HepG2 (cell line): Measurements from ENCODE around the gene CDK3. TPM values are rescaled to one million over a fixed set of nuclear protein-coding genes. Genes with fewer than 3 reads are reported as not detected.

Source experiments
- AGO1 ChIP-seq: fragments of 200-400 bp; formaldehyde crosslinking; IDR thresholded peaks from 2 replicates; pipeline ENCODE4 v1.6.1; 2017; ENCODE audit warnings: mild to moderate bottlenecking, low read depth, low read length, moderate library complexity; ENCODE audit not compliant: poor library complexity, severe bottlenecking
- ATF7-NPFF ChIP-seq: sonication (generic); formaldehyde crosslinking; IDR thresholded peaks from 2 replicates; pipeline ENCODE4 v1.8.1; 2023; ENCODE audit warnings: mild to moderate bottlenecking, low read depth, missing genetic modification reagents, moderate library complexity
- FOXM1 ChIP-seq: sonication (generic); formaldehyde crosslinking; IDR thresholded peaks from 2 replicates; pipeline ENCODE4 v1.5.0; 2020; ENCODE audit warnings: missing genetic modification reagents
- HMGXB3 ChIP-seq: sonication (generic); formaldehyde crosslinking; IDR thresholded peaks from 2 replicates; pipeline ENCODE4 v1.4.0; 2020; ENCODE audit warnings: missing genetic modification reagents, borderline replicate concordance
- HNRNPLL ChIP-seq: fragments of 200-400 bp; formaldehyde crosslinking; IDR thresholded peaks from 2 replicates; pipeline ENCODE4 v1.6.1; 2017; ENCODE audit warnings: mild to moderate bottlenecking, low read depth, low read length; ENCODE audit not compliant: poor library complexity, severe bottlenecking
- ISL2 ChIP-seq: sonication (generic); formaldehyde crosslinking; IDR thresholded peaks from 2 replicates; pipeline ENCODE4 v1.5.0; 2020; ENCODE audit warnings: missing genetic modification reagents
- KLF12 ChIP-seq: sonication (generic); formaldehyde crosslinking; IDR thresholded peaks from 2 replicates; pipeline ENCODE4 v1.4.0; 2020; ENCODE audit warnings: missing genetic modification reagents, borderline replicate concordance
- MAX ChIP-seq: IDR thresholded peaks from 2 replicates; pipeline ENCODE4 v1.6.1; 2012; ENCODE audit warnings: inconsistent platforms
- MED1 ChIP-seq: sonication (generic); formaldehyde crosslinking; IDR thresholded peaks from 2 replicates; pipeline ENCODE4 v1.4.0; 2020; ENCODE audit warnings: missing genetic modification reagents
- NFIB ChIP-seq: sonication (generic); formaldehyde crosslinking; IDR thresholded peaks from 2 replicates; pipeline ENCODE4 v1.9.0; 2021; ENCODE audit warnings: missing genetic modification reagents, mild to moderate bottlenecking, borderline replicate concordance
- STAG1 ChIP-seq: sonication (generic); formaldehyde crosslinking; IDR thresholded peaks from 2 replicates; pipeline ENCODE4 v1.4.0; 2020; ENCODE audit warnings: missing genetic modification reagents
- ZFAT ChIP-seq: sonication (generic); formaldehyde crosslinking; conservative IDR thresholded peaks from 2 replicates; pipeline ENCODE4 v1.8.1; 2023; ENCODE audit warnings: missing genetic modification reagents, inconsistent platforms
- ZFY ChIP-seq: sonication (generic); formaldehyde crosslinking; IDR thresholded peaks from 2 replicates; pipeline ENCODE4 v1.4.0; 2020; ENCODE audit warnings: missing genetic modification reagents
- ZMAT3 ChIP-seq: sonication (generic); formaldehyde crosslinking; conservative IDR thresholded peaks from 2 replicates; pipeline ENCODE4 v1.7.0; 2021; ENCODE audit warnings: missing genetic modification reagents
- ZNF121 ChIP-seq: sonication (generic); formaldehyde crosslinking; IDR thresholded peaks from 2 replicates; pipeline ENCODE4 v1.5.0; 2020; ENCODE audit warnings: mild to moderate bottlenecking, missing genetic modification reagents
- ZNF256 ChIP-seq: sonication (generic); formaldehyde crosslinking; conservative IDR thresholded peaks from 2 replicates; pipeline ENCODE4 v1.4.0; 2020; ENCODE audit warnings: missing genetic modification reagents
- ZNF30 ChIP-seq: sonication (generic); formaldehyde crosslinking; IDR thresholded peaks from 2 replicates; pipeline ENCODE4 v1.5.0; 2020; ENCODE audit warnings: mild to moderate bottlenecking, missing genetic modification reagents
- ZNF33B ChIP-seq: sonication (generic); formaldehyde crosslinking; IDR thresholded peaks from 2 replicates; pipeline ENCODE4 v1.5.1; 2020; ENCODE audit warnings: mild to moderate bottlenecking, missing genetic modification reagents
- ZNF44 ChIP-seq: sonication (generic); formaldehyde crosslinking; IDR thresholded peaks from 2 replicates; pipeline ENCODE4 v1.5.1; 2020; ENCODE audit warnings: mild to moderate bottlenecking, missing genetic modification reagents
- ZNF460 ChIP-seq: sonication (generic); formaldehyde crosslinking; IDR thresholded peaks from 2 replicates; pipeline ENCODE4 v1.5.1; 2020; ENCODE audit warnings: missing genetic modification reagents, mild to moderate bottlenecking, borderline replicate concordance
- ZNF496 ChIP-seq: sonication (generic); formaldehyde crosslinking; IDR thresholded peaks from 2 replicates; pipeline ENCODE4 v1.8.1; 2023; ENCODE audit warnings: mild to moderate bottlenecking, moderate library complexity, missing genetic modification reagents; ENCODE audit not compliant: insufficient replicate concordance
- ZNF503 ChIP-seq: sonication (generic); formaldehyde crosslinking; IDR thresholded peaks from 2 replicates; pipeline ENCODE4 v1.4.0; 2020; ENCODE audit warnings: missing genetic modification reagents
- ZNF629 ChIP-seq: sonication (generic); formaldehyde crosslinking; conservative IDR thresholded peaks from 2 replicates; pipeline ENCODE4 v1.5.0; 2020; ENCODE audit warnings: missing genetic modification reagents
- ZNF790 ChIP-seq: sonication (generic); formaldehyde crosslinking; IDR thresholded peaks from 2 replicates; pipeline ENCODE4 v1.8.0; 2022; ENCODE audit warnings: missing genetic modification reagents, mild to moderate bottlenecking, borderline replicate concordance
- ZSCAN20 ChIP-seq: sonication (generic); formaldehyde crosslinking; IDR thresholded peaks from 2 replicates; pipeline ENCODE4 v1.4.0; 2020; ENCODE audit warnings: missing genetic modification reagents, mild to moderate bottlenecking, borderline replicate concordance
- polyA plus RNA-seq, 8 experiments: library from polyadenylated mRNA; depleted of rRNA in 3 of 8; stranded (reverse) in 7 of 8; unstranded in 1 of 8; fragments of >200 nt; fragmentation: Illumina TruSeq in 4 of 8; extraction: Trizol in 4 of 8; gene quantifications; 2 replicates each; pipeline versions ENCODE4 v1.2.1 to v1.2.3, GENCODE V29; 2011 to 2016; ENCODE audit warnings: low read depth in 4 of 8, missing spikeins in 1 of 8, mixed read lengths in 1 of 8; ENCODE audit not compliant: insufficient read depth in 1 of 8
- total RNA-seq, 5 experiments: library from RNA; depleted of rRNA; stranded (reverse); fragments of >200 nt; fragmentation: Illumina TruSeq; extraction: Trizol; gene quantifications; 2 replicates each; pipeline ENCODE4 v1.2.3, GENCODE V29; 2016; ENCODE audit warnings: low read depth in 1 of 5

Gene CDK3
- total and polyA plus RNA-seq, 2 of the 13 experiments (the other 11 are each of a cell fraction or from before 2014, with no cell fraction given) = 5.8 to 11.4 TPM

GRCh38 chr17:76000016-76000754, 470 bp upstream of the CDK3 start (continued):
- TF ChIP-seq ZNF496 (CRISPR knock-in tag) (no peak), STAG1 (peak; percentile 73), ZMAT3 (CRISPR knock-in tag) (peak; percentile 57; the same call in 1 of the 2 replicates), ZNF629 (CRISPR knock-in tag) (no peak), ISL2 (no peak; the same call in none of the 2 replicates), HNRNPLL (peak; percentile 45), ZNF33B (CRISPR knock-in tag) (no peak; the same call in 1 of the 2 replicates), NFIB (CRISPR knock-in tag) (no peak), MAX (peak; percentile 80), ZNF503 (no peak), ZFAT (CRISPR knock-in tag) (no peak), ZFY (0 out of 2 replicates have a peak, but pooled peaks have one; percentile 57), KLF12 (CRISPR knock-in tag) (0 out of 2 replicates have a peak, but pooled peaks have one; percentile 56), ZNF790 (CRISPR knock-in tag) (no peak), ZNF121 (CRISPR knock-in tag) (no peak), HMGXB3 (CRISPR knock-in tag) (peak; percentile 61; the same call in 1 of the 2 replicates), ZSCAN20 (CRISPR knock-in tag) (no peak), ZNF460 (CRISPR knock-in tag) (no peak), ATF7-NPFF (CRISPR knock-in tag) (0 out of 2 replicates have a peak, but pooled peaks have one; percentile 56), ZNF30 (CRISPR knock-in tag) (no peak), FOXM1 (CRISPR knock-in tag) (no peak), AGO1 (peak; percentile 47), ZNF44 (CRISPR knock-in tag) (peak; percentile 58; the same call in 1 of the 2 replicates), ZNF256 (CRISPR knock-in tag) (no peak), MED1 (peak; percentile 55; the same call in 1 of the 2 replicates)
